ENCODE measurements around the gene GDPD4.

Gene GDPD4

DNA sequence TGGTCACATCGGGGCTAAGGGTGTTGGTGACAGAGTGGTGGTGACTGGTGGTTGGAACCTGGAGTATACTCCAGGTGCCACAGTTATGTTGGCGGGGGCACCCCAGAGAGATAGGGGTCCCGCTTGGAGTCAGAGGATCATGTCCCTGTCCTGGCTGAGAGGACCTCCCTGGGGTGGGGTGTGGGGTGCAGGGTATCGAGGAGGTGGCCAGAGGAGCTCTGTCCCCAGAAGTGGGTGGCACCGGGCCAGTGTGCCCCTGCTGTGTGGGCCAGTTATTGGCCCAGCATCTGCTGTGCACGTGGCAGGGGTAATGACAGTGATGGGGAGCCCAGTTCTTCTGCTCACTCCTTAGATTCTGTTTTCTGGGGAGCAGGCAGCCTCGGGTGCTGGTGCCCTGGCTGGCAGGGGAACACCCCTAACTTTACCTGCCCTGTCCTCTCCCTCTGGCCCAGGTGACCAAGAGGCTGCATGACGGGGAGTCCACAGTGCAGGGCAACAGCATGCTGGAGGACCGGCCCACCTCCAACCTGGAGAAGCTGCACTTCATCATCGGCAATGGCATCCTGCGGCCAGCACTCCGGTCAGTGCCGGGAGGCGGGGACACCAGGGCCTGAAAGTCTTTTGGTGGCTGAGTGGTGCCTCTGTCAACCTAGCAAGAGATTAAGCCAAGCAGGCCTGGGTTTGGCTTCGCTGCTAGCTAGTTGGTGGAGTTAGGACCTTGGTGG is 117.2 kb downstream of the GDPD4 start:
- Histone ChIP-seq H3K9ac (ENCODE audit: low read length) (no peak overlapping the region), H3K4me2 (ENCODE audit: low read depth, low read length) (no peak overlapping the region), H3K9me2 (replicated peaks; ENCODE audit: insufficient read depth, low read length) (no peaks in the 10 kb centered on the region), H3K4me1 (ENCODE audit: low read length) (peaks cover 6% of the 10 kb centered on the region), H3K36me3 (replicated peaks; ENCODE audit: insufficient read depth, low read length) (no peaks in the 10 kb centered on the region), H3K27ac (ENCODE audit: low read length) (no peak overlapping the region), H2AFZ (ENCODE audit: low read length) (no peak overlapping the region), H3K79me2 (ENCODE audit: low read length) (no peaks in the 10 kb centered on the region), H3K27me3 (replicated peaks; ENCODE audit: insufficient read depth, low read length) (no peaks in the 10 kb centered on the region), H4K20me1 (ENCODE audit: insufficient read depth, low read length) (no peaks in the 10 kb centered on the region), H3K9me3 (replicated peaks; ENCODE audit: insufficient read depth, low read length) (no peaks in the 10 kb centered on the region), H3K4me3 (ENCODE audit: low read length) (no peak overlapping the region), H3F3A (ENCODE audit: insufficient read depth, low read length) (no peaks in the 10 kb centered on the region)
- no peak for DNase-seq
- TF ChIP-seq EZH2phosphoT487 (IDR thresholded peaks at IDR 0.05; ENCODE audit: low read length) (no peak), EZH2 (optimal IDR thresholded peaks at IDR 0.05; ENCODE audit: low read depth, low read length) (no peak)
- TF ChIP-seq, protein P1, sequence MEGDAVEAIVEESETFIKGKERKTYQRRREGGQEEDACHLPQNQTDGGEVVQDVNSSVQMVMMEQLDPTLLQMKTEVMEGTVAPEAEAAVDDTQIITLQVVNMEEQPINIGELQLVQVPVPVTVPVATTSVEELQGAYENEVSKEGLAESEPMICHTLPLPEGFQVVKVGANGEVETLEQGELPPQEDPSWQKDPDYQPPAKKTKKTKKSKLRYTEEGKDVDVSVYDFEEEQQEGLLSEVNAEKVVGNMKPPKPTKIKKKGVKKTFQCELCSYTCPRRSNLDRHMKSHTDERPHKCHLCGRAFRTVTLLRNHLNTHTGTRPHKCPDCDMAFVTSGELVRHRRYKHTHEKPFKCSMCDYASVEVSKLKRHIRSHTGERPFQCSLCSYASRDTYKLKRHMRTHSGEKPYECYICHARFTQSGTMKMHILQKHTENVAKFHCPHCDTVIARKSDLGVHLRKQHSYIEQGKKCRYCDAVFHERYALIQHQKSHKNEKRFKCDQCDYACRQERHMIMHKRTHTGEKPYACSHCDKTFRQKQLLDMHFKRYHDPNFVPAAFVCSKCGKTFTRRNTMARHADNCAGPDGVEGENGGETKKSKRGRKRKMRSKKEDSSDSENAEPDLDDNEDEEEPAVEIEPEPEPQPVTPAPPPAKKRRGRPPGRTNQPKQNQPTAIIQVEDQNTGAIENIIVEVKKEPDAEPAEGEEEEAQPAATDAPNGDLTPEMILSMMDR (IDR thresholded peaks at IDR 0.05; ENCODE audit: low read length): no peak

DNA sequence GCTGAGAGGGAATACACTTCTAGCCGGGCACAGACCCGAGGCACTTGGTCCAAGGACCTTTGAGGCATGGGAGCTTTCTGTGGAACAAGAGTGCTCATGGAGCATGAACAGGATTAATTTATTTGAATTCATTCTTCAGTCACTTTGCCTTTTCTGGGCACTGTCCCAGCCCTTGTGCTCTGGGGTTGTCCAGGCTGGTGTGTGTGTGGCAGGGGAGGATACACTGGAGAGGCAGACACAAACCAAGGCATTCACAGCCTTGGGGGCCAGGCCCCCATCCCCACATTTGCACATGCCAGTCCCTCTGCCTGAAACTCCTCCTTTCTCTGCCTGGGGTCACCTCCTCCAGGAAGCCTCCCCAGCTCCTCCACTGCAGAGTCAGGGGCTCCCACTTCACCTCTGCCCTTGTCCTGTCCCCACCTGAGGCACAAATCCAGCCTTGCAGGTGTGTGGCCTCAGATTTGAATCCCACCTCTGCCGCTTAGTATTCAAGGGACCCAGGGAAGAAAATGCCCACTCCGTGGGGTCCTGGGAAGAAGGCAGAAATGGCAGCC is 118.0 kb downstream of the GDPD4 start:
- H3K36me3 ChIP-seq (replicated peaks; ENCODE audit: insufficient read depth, low read length): no peaks in the 10 kb centered on the region
- TF ChIP-seq EZH2 (optimal IDR thresholded peaks at IDR 0.05; ENCODE audit: low read depth, low read length) (no peak), EZH2phosphoT487 (IDR thresholded peaks at IDR 0.05; ENCODE audit: low read length) (no peak)
- TF ChIP-seq, protein P1 (IDR thresholded peaks at IDR 0.05; ENCODE audit: low read length): no peak
- no peaks in the 10 kb centered on the region for H3K9me2 ChIP-seq (replicated peaks; ENCODE audit: insufficient read depth, low read length)
- H3K9me3 ChIP-seq (replicated peaks; ENCODE audit: insufficient read depth, low read length): no peaks in the 10 kb centered on the region
- no peak overlapping the region for H3K4me3 ChIP-seq (ENCODE audit: low read length)
- no peak overlapping the region for H3K4me2 ChIP-seq (ENCODE audit: low read depth, low read length)
- no peak for DNase-seq
- H3K27ac ChIP-seq (ENCODE audit: low read length): no peak overlapping the region
- peaks cover 6% of the 10 kb centered on the region for H3K4me1 ChIP-seq (ENCODE audit: low read length)
- H3K27me3 ChIP-seq (replicated peaks; ENCODE audit: insufficient read depth, low read length): no peaks in the 10 kb centered on the region
- no peaks in the 10 kb centered on the region for H3K79me2 ChIP-seq (ENCODE audit: low read length)
- H2AFZ ChIP-seq (ENCODE audit: low read length): no peak overlapping the region
- no peak overlapping the region for H3K9ac ChIP-seq (ENCODE audit: low read length)
- no peaks in the 10 kb centered on the region for H3F3A ChIP-seq (ENCODE audit: insufficient read depth, low read length)
- no peaks in the 10 kb centered on the region for H4K20me1 ChIP-seq (ENCODE audit: insufficient read depth, low read length)

DNA sequence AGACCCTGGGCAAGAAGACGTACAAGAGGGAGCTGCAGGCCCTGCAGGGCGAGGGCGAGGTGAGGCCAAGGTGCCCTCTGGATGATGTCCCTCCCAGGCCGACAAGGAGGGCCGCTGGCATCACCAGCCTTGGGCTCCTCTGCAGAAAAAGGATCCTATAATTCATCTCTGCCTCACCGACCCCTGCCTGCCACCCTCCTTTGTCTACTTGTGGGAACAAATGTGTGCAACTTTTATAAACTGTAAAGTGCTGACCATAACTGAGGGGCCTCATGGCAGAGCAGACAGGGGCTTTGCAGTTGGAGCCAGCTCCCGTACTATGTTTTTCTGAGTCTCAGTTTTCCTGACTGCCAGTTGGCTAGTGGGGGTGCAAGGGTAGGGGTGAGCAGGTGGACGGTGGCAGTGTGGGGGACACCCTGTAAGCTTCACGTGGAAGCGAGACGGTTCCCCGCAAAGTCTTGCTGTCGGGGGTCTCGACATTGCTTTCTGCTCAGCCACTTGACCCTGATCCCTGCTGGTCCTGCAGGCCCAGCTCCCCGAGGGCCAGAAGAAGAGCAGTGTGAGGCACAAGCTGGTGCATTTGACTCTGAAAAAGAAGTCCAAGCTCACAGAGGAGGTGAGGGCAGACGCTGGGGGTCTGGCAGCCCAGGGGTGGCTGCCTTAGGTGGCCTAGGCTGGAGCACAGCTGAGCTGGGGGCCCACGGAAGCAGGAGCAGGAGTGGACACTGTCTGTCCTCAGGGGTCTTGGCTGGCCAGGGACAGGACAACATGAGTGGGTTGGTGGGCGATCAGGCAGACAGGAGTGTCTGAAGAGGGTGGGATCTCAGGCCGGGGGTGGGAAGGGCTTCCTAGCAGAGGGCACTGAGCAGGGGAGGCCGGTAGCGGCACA is 118.7 kb downstream of the GDPD4 start:
- DNase-seq: no peak
- H3F3A ChIP-seq (ENCODE audit: insufficient read depth, low read length): no peaks in the 10 kb centered on the region
- TF ChIP-seq EZH2 (optimal IDR thresholded peaks at IDR 0.05; ENCODE audit: low read depth, low read length) (no peak), EZH2phosphoT487 (IDR thresholded peaks at IDR 0.05; ENCODE audit: low read length) (no peak)
- TF ChIP-seq, protein P1 (IDR thresholded peaks at IDR 0.05; ENCODE audit: low read length): no peak
- H3K9me3 ChIP-seq (replicated peaks; ENCODE audit: insufficient read depth, low read length): no peaks in the 10 kb centered on the region
- no peaks in the 10 kb centered on the region for H3K9me2 ChIP-seq (replicated peaks; ENCODE audit: insufficient read depth, low read length)
- H2AFZ ChIP-seq (ENCODE audit: low read length): no peak overlapping the region
- no peak overlapping the region for H3K4me3 ChIP-seq (ENCODE audit: low read length)
- no peaks in the 10 kb centered on the region for H4K20me1 ChIP-seq (ENCODE audit: insufficient read depth, low read length)
- H3K36me3 ChIP-seq (replicated peaks; ENCODE audit: insufficient read depth, low read length): no peaks in the 10 kb centered on the region
- H3K4me1 ChIP-seq (ENCODE audit: low read length): peaks cover 6% of the 10 kb centered on the region
- no peak overlapping the region for H3K9ac ChIP-seq (ENCODE audit: low read length)
- H3K4me2 ChIP-seq (ENCODE audit: low read depth, low read length): no peak overlapping the region
- H3K79me2 ChIP-seq (ENCODE audit: low read length): no peaks in the 10 kb centered on the region
- no peaks in the 10 kb centered on the region for H3K27me3 ChIP-seq (replicated peaks; ENCODE audit: insufficient read depth, low read length)
- H3K27ac ChIP-seq (ENCODE audit: low read length): no peak overlapping the region

All from MM.1S (cell line).